DOHH2 (cell line): ENCODE measurements around the gene C12orf76.

ENCODE experiments used
- CTCF ChIP-seq: fragments of 200-600 bp; sonication (generic); IDR thresholded peaks from one replicate; pipeline ENCODE4 v1.5.1; 2014; ENCODE audit warnings: antibody characterized with exemption, mild to moderate bottlenecking, low read depth, low read length; ENCODE audit not compliant: poor library complexity, severe bottlenecking
- EZH2phosphoT487 ChIP-seq: fragments of 200-600 bp; sonication (generic); IDR thresholded peaks from 2 replicates; pipeline ENCODE4 v1.6.1; 2017; ENCODE audit warnings: borderline replicate concordance, mild to moderate bottlenecking, antibody characterized with exemption, low read length, moderate library complexity, mixed read lengths

GRCh38 chr12:109998241-109998903 lies 50.0 kb downstream of the C12orf76 start:
- TF ChIP-seq EZH2phosphoT487 (no peak), CTCF (no peak)
